ENCODE results near the gene SYNE1. TPM values are rescaled to one million over a fixed set of nuclear protein-coding genes. Genes with fewer than 3 reads are reported as not detected.

SYNE1 gene
- total RNA-seq, 1 experiment from 2014 or later = 23.0 TPM

DNA sequence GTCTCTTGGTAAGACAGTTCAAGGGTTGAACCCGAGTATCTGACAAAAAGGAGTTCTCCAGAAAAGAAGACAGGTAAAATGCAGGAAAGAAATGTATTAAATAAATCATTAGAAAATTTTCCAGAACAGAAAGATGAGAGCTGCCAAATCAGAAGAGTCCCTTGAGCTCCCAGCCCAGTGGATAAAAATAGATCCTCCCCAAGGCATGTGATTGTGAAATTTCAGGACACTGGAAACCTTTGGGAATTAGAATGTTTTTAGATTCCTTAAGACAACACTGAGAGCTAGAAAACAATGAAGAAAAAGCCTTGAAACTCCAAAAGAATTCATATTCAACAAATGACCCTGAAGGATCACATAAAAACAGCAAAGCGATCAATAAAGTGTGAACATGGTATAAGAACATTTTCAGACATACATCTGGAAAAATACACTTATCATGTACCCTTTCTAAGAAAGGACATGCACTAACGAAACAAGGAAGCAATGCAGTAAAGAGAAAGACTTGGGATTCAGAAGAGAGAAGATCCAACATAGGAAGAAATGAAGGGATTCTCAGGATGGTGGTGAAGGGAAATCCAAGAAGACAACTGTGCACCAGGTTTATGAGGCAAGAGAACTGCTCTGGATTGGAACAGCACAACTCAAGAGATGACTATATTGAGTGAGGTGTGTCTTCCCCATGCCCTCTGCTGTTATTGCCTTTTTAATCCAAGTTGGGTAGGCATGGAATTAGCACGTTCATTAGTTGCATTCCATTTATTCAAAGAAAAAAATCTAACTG is 390.4 kb downstream of the SYNE1 start:
- intact Hi-C loops (cut with micrococcal nuclease; ENCODE audit: unreplicated experiment) = no loop called here

DNA sequence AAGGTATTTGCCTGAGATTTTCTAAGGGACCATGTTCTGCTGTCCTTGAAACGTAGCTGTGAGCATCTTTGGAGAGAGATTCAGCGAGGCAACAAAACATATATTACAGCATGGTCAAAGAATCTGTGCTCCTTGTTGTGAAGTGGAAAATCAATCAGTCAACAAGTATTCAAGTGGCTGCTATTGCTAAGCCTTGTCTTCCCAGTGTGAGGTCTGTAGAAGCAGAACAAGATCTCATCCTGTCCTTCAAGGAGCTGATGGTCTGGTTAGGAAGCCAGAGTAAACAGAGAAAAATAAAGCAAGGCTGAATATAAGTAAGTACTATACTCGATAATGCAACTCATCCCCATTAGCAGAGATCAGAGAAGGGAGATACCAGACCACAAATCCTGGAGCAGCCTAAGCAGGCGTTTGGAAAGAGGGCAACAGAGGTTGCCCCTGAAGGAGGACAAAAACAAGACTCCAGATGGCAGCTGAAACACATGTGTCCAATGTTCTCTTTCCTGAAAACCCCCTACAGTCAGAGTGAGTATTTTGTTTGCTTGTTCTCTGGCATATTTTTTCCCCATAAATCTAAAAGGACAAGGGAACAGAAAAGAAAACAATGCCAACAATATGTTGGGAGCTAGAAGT is 392.0 kb downstream of the SYNE1 start:
- CTCF ChIA-PET = no interaction called here

More for the DNA sequence above, 390.4 kb downstream of the SYNE1 start:
- no peak overlapping the region for H3K27ac Mint-ChIP-seq (ENCODE audit: unreplicated experiment)
- BruUV-seq (replicated peaks) = no TSS peak
- H3K9me3 Mint-ChIP-seq (ENCODE audit: unreplicated experiment) = no peaks in the 10 kb centered on the region
- peaks cover 6% of the 10 kb centered on the region for H3K36me3 Mint-ChIP-seq (ENCODE audit: insufficient read depth, unreplicated experiment)
- TF ChIP-seq, protein P1, sequence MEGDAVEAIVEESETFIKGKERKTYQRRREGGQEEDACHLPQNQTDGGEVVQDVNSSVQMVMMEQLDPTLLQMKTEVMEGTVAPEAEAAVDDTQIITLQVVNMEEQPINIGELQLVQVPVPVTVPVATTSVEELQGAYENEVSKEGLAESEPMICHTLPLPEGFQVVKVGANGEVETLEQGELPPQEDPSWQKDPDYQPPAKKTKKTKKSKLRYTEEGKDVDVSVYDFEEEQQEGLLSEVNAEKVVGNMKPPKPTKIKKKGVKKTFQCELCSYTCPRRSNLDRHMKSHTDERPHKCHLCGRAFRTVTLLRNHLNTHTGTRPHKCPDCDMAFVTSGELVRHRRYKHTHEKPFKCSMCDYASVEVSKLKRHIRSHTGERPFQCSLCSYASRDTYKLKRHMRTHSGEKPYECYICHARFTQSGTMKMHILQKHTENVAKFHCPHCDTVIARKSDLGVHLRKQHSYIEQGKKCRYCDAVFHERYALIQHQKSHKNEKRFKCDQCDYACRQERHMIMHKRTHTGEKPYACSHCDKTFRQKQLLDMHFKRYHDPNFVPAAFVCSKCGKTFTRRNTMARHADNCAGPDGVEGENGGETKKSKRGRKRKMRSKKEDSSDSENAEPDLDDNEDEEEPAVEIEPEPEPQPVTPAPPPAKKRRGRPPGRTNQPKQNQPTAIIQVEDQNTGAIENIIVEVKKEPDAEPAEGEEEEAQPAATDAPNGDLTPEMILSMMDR (IDR thresholded peaks at IDR 0.05; ENCODE audit: insufficient read depth in 1 of 2, low read depth in 1 of 2, low read length in 1 of 2, severe bottlenecking in 1 of 2, unreplicated experiment in 1 of 2) = no peak
- no peaks in the 10 kb centered on the region for H3K4me1 Mint-ChIP-seq (ENCODE audit: low read depth, unreplicated experiment)
- ChIA-PET POLR2A (no interaction called here), CTCF (no interaction called here)
- peaks cover 1% of the 10 kb centered on the region; the same call in 1 of the 2 replicates for H3K36me3 ChIP-seq (ENCODE audit: control insufficient read depth, insufficient read depth, low read length)
- no peak overlapping the region for H3K4me3 Mint-ChIP-seq (ENCODE audit: unreplicated experiment)
- peaks cover 6% of the 10 kb centered on the region; the same call in 1 of the 2 replicates for H3K4me1 ChIP-seq
- DNase-seq = no peak
- H3K27me3 Mint-ChIP-seq (ENCODE audit: insufficient read depth, unreplicated experiment) = no peaks in the 10 kb centered on the region
- H3K27me3 ChIP-seq (replicated peaks; ENCODE audit: control insufficient read depth, insufficient read depth, low read length) = no peaks in the 10 kb centered on the region
- no peak overlapping the region for H3K4me3 ChIP-seq (ENCODE audit: low read depth, low read length)
- H3K9me3 ChIP-seq = no peaks in the 10 kb centered on the region

More for the DNA sequence above, 392.0 kb downstream of the SYNE1 start:
- Histone ChIP-seq H3K36me3 (ENCODE audit: control insufficient read depth, insufficient read depth, low read length) (peaks cover 1% of the 10 kb centered on the region; the same call in 1 of the 2 replicates), H3K4me3 (ENCODE audit: low read depth, low read length) (no peak overlapping the region), H3K27me3 (replicated peaks; ENCODE audit: control insufficient read depth, insufficient read depth, low read length) (no peaks in the 10 kb centered on the region), H3K9me3 (no peaks in the 10 kb centered on the region), H3K4me1 (peaks cover 6% of the 10 kb centered on the region; the same call in 1 of the 2 replicates)
- POLR2A ChIA-PET = no interaction called here
- no peaks in the 10 kb centered on the region for H3K4me1 Mint-ChIP-seq (ENCODE audit: low read depth, unreplicated experiment)
- no peak overlapping the region for H3K4me3 Mint-ChIP-seq (ENCODE audit: unreplicated experiment)
- no peak overlapping the region for H3K27ac Mint-ChIP-seq (ENCODE audit: unreplicated experiment)
- peaks cover 6% of the 10 kb centered on the region for H3K36me3 Mint-ChIP-seq (ENCODE audit: insufficient read depth, unreplicated experiment)
- intact Hi-C loops (cut with micrococcal nuclease; ENCODE audit: unreplicated experiment) = no loop called here
- BruUV-seq (replicated peaks) = no TSS peak
- TF ChIP-seq, protein P1 (IDR thresholded peaks at IDR 0.05; ENCODE audit: insufficient read depth in 1 of 2, low read depth in 1 of 2, low read length in 1 of 2, severe bottlenecking in 1 of 2, unreplicated experiment in 1 of 2) = no peak
- H3K27me3 Mint-ChIP-seq (ENCODE audit: insufficient read depth, unreplicated experiment) = no peaks in the 10 kb centered on the region
- no peak for DNase-seq
- H3K9me3 Mint-ChIP-seq (ENCODE audit: unreplicated experiment) = no peaks in the 10 kb centered on the region

Data from Caco-2 (cell line).